Stimulated activated memory B cell treated with anti-CD40 and anti-IgM and Interleukin-4, amounts not matched to agents 10 μg/mL and 1 μg/mL and 100 μg/mL, for 72 hours (primary cell): ENCODE results near the gene MYO5A.
"Not testable (repeated sequence)": the region's sequence is repeated elsewhere in the genome, so short reads cannot be mapped to it uniquely, and the experiment has no call there.

Experiments
- ATAC-seq: fragments of 150-1000 bp; cut with Tn5 transposase; 2 replicates; pipeline ENCODE4 v1.10.0; 2021
- H3K27ac Mint-ChIP-seq: one replicate; pipeline ENCODE4 v1.8.0; 2022; ENCODE audit warnings: mild to moderate bottlenecking, mixed read lengths
- H3K27me3 Mint-ChIP-seq: one replicate; pipeline ENCODE4 v1.8.0; 2022; ENCODE audit warnings: mixed read lengths
- H3K36me3 Mint-ChIP-seq: one replicate; pipeline ENCODE4 v1.8.0; 2022; ENCODE audit warnings: mixed read lengths
- H3K4me1 Mint-ChIP-seq: one replicate; pipeline ENCODE4 v1.8.0; 2022; ENCODE audit warnings: mixed read lengths
- H3K4me3 Mint-ChIP-seq: one replicate; pipeline ENCODE4 v1.8.0; 2022; ENCODE audit warnings: mild to moderate bottlenecking, moderate library complexity, mixed read lengths
- H3K9me3 Mint-ChIP-seq: one replicate; pipeline ENCODE4 v1.8.0; 2022; ENCODE audit warnings: mixed read lengths

The MYO5A gene

GRCh38 chr15:52557274-52557641 lies 28.6 kb upstream of the MYO5A start:
- H3K36me3 Mint-ChIP-seq = peaks cover 36% of the 10 kb centered on the region
- peaks cover 69% of the 10 kb centered on the region for H3K4me1 Mint-ChIP-seq
- ATAC-seq = no peak
- no peaks in the 10 kb centered on the region for H3K9me3 Mint-ChIP-seq
- no peaks in the 10 kb centered on the region for H3K27me3 Mint-ChIP-seq
- H3K27ac Mint-ChIP-seq = peak overlapping the region; percentile 87
- no peak overlapping the region for H3K4me3 Mint-ChIP-seq

GRCh38 chr15:52556524-52557273 lies 28.0 kb upstream of the MYO5A start:
- Mint-ChIP-seq H3K36me3 (peaks cover 38% of the 10 kb centered on the region), H3K27ac (no peak overlapping the region), H3K9me3 (no peaks in the 10 kb centered on the region), H3K27me3 (no peaks in the 10 kb centered on the region), H3K4me3 (no peak overlapping the region), H3K4me1 (peaks cover 68% of the 10 kb centered on the region)
- no peak for ATAC-seq

DNA sequence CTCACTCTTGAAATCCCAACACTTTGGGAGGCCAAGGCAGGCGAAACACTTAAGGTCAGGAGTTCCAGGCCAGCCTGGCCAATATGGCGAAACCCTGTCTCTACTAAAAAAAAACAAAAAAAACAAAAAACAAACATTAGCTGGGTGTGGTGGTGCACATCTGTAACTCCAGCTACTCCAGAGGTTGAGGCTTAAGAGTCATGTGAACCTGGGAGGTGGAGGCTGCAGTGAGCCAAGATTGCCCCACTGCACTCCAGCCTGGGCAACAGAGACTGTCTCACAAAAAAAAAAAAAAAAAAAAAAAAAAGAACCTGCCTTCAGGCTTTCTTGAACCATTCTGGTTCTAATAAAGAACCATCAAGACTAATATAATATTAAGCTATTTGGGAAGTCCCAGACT lies 23.6 kb upstream of the MYO5A start:
- ATAC-seq = no peak
- Mint-ChIP-seq H3K4me3 (no peak overlapping the region), H3K27ac (no peak overlapping the region), H3K9me3 (no peaks in the 10 kb centered on the region), H3K36me3 (peaks cover 55% of the 10 kb centered on the region), H3K27me3 (no peaks in the 10 kb centered on the region), H3K4me1 (peaks cover 27% of the 10 kb centered on the region)

GRCh38 chr15:52551762-52552161 lies 23.1 kb upstream of the MYO5A start:
- no peak for ATAC-seq
- Mint-ChIP-seq H3K4me3 (no peak overlapping the region), H3K9me3 (no peaks in the 10 kb centered on the region), H3K36me3 (peaks cover 60% of the 10 kb centered on the region), H3K27ac (no peak overlapping the region), H3K27me3 (no peaks in the 10 kb centered on the region), H3K4me1 (peaks cover 24% of the 10 kb centered on the region)

DNA sequence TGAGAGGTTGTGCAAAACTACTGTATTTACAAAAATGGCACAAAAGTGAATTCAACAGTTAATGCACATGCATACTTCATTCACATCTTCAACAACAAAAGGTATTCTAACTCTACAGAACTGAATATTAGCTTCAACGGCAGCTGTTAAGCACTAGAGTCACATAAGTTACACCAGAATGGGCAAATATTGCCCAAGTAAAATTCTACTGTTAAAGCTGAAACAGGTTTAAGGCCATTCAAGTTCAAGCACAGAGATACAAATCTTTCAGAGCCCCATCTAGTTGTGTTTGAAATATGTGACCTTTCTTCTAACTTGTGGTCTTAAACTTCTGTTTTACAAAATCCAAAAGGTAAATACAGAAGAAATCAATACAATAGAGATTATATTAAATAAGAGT lies 22.5 kb upstream of the MYO5A start:
- H3K9me3 Mint-ChIP-seq, H3K27ac Mint-ChIP-seq, H3K4me3 Mint-ChIP-seq, H3K27me3 Mint-ChIP-seq, ATAC-seq: not testable (repeated sequence)
- Mint-ChIP-seq H3K36me3 (peaks cover 61% of the 10 kb centered on the region), H3K4me1 (peaks cover 18% of the 10 kb centered on the region)

DNA sequence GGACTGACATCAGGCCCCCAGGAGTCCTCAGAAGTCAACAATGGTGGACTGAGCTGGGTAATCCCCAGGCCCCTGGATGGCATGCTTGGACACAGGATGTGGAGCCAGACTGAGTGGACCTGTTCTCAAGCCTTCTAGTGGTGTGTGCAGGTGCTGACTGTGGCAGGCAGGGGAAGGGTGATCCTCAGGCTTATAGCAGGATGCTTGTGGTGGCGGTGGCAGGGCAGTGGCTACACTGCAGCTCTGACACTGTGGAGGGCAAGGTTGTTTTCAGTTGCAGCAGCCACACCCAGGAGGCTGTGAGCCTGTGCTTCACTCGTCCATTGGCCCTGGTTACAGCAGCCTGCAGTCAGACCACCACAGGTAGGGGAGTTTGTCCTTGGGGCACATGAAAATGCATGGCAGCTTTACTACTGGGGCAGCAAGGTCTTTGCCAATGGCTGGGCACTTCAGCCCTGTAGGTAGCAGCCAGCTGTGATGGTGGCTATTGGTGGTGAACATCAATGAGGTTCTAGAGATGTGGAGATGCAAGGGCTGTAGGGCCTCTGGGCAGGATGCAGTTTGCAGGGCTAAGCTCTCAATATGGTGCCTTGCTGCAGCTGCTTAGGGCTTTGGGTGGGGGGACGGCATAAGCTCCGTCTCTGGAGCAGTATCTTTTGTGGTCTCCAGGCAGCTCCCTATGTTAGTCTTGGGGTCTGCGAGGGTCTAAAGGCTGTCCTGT lies 17.5 kb upstream of the MYO5A start:
- Mint-ChIP-seq H3K4me3 (no peak overlapping the region), H3K27ac (no peak overlapping the region), H3K27me3 (no peaks in the 10 kb centered on the region), H3K36me3 (peaks cover 57% of the 10 kb centered on the region), H3K4me1 (no peaks in the 10 kb centered on the region), H3K9me3 (peaks cover 2% of the 10 kb centered on the region)
- no peak for ATAC-seq

GRCh38 chr15:52540374-52541012 lies 11.8 kb upstream of the MYO5A start:
- no peak for ATAC-seq
- Mint-ChIP-seq H3K27me3 (no peaks in the 10 kb centered on the region), H3K9me3 (peaks cover 8% of the 10 kb centered on the region), H3K36me3 (peaks cover 16% of the 10 kb centered on the region), H3K4me3 (no peak overlapping the region), H3K4me1 (no peaks in the 10 kb centered on the region), H3K27ac (no peak overlapping the region)

- Mint-ChIP-seq H3K9me3 (peaks cover 6% of the 10 kb centered on the region), H3K4me1 (no peaks in the 10 kb centered on the region), H3K27ac (no peak overlapping the region), H3K4me3 (no peak overlapping the region), H3K36me3 (peaks cover 7% of the 10 kb centered on the region), H3K27me3 (no peaks in the 10 kb centered on the region)
- ATAC-seq = no peak
These were observed 8.8 kb upstream of the MYO5A start for GRCh38 chr15:52537459-52537858.

DNA sequence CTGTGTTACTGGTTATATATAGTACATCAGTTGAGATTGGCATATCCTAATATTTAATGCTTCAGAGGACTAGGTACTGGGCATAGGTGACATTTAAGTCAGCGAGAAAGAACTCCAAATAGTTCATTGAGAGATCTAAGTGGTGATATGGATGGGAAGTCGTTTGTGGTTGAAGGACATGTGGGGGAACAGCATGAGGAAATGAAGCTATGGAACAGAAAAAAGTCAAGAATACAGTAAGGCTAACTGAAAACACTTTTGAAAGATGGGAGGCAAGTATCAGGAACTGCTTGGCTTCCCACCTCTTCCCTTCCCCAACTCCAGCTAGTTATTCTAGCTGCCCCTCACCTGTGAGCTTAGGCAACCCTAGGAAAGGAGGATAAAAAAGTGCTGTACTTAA lies 3.7 kb upstream of the MYO5A start:
- H3K4me3 Mint-ChIP-seq = no peak overlapping the region
- ATAC-seq = no peak
- H3K27ac Mint-ChIP-seq = no peak overlapping the region
- H3K4me1 Mint-ChIP-seq = peaks cover 19% of the 10 kb centered on the region
- no peaks in the 10 kb centered on the region for H3K9me3 Mint-ChIP-seq
- no peaks in the 10 kb centered on the region for H3K36me3 Mint-ChIP-seq
- H3K27me3 Mint-ChIP-seq = no peaks in the 10 kb centered on the region

- Mint-ChIP-seq H3K9me3 (no peaks in the 10 kb centered on the region), H3K4me3 (peak overlapping the region; percentile 81), H3K4me1 (peaks cover 37% of the 10 kb centered on the region), H3K27ac (peak overlapping the region; percentile 83), H3K36me3 (no peaks in the 10 kb centered on the region), H3K27me3 (no peaks in the 10 kb centered on the region)
- ATAC-seq = no peak
These were observed 1.3 kb upstream of the MYO5A start for GRCh38 chr15:52529940-52530339.

GRCh38 chr15:52529341-52529924 lies 753 bp upstream of the MYO5A start:
- Mint-ChIP-seq H3K4me3 (peak overlapping the region; percentile 81), H3K4me1 (peaks cover 39% of the 10 kb centered on the region), H3K27me3 (no peaks in the 10 kb centered on the region), H3K36me3 (no peaks in the 10 kb centered on the region), H3K9me3 (no peaks in the 10 kb centered on the region), H3K27ac (peak overlapping the region; percentile 83)
- ATAC-seq = peak; percentile 0

DNA sequence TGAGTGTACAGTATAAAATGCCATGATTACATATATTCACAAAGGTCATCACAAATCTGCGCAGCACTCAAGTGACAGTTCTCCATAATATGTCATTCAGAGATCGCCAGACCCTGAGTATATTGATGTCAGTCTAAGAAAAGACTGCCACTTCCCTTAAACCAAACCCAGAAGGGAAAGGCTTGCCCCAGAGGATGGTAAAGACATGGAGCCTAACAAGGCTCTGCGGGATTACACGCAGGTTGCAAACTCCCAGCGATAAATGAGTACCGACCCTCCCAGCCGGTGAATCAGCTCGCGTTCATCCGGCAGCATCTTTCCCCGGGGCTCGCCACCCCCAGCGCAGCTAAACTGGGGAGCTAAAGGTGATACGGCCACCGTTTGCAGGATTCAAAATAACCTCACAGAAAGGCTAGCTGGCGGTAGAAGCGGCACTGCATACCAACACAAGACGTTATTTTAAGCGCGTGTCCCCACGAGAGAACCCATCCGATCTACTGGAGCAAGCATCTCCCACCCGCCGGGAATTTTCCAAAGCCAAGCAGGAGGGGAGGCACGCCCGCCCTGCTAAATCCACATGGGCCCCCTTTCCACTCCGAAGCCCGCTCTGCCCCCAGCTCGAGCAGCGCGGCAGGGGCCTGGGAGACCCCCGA lies 643 bp downstream of the MYO5A start:
- Mint-ChIP-seq H3K4me1 (peaks cover 53% of the 10 kb centered on the region), H3K27me3 (no peaks in the 10 kb centered on the region), H3K36me3 (peaks cover 6% of the 10 kb centered on the region), H3K27ac (peak overlapping the region; percentile 83), H3K4me3 (peak overlapping the region; percentile 94), H3K9me3 (no peaks in the 10 kb centered on the region)
- peak; percentile 2 for ATAC-seq

DNA sequence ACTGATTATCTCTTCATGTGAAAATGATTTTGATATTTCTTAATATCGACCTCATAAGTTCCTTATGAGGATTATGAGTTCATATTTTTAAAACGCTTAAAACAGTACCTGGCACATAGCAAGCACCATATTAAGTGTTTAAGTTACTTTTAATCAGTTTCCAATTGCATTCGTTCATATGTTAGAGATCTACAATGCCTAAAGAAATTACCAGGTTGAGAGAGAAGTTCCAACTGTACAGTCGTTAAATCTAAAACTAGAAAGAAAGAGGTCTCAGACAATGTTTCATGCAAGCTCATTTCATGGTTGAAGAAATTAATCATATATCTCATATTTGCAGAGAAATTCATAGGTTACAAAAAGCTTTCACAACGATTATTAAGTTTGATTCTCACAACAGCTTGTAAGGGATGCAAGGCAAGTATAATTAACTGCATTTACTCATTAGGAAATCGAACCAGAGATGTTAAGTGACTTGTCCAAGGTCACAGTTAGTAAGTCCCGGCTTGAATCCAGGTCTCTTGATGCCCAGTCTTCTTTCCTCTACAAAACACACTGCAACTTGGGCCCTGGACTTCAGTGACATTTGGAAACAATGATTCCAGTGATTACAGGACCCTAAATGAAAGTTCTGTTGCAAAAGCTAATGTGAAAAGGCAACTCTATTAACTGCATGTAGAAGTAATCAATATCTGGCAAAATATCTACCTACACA lies 1.3 kb downstream of the MYO5A start:
- Mint-ChIP-seq H3K4me1 (peaks cover 58% of the 10 kb centered on the region), H3K27me3 (no peaks in the 10 kb centered on the region), H3K36me3 (peaks cover 6% of the 10 kb centered on the region), H3K27ac (peak overlapping the region; percentile 83), H3K4me3 (peak overlapping the region; percentile 94), H3K9me3 (no peaks in the 10 kb centered on the region)
- no peak for ATAC-seq

DNA sequence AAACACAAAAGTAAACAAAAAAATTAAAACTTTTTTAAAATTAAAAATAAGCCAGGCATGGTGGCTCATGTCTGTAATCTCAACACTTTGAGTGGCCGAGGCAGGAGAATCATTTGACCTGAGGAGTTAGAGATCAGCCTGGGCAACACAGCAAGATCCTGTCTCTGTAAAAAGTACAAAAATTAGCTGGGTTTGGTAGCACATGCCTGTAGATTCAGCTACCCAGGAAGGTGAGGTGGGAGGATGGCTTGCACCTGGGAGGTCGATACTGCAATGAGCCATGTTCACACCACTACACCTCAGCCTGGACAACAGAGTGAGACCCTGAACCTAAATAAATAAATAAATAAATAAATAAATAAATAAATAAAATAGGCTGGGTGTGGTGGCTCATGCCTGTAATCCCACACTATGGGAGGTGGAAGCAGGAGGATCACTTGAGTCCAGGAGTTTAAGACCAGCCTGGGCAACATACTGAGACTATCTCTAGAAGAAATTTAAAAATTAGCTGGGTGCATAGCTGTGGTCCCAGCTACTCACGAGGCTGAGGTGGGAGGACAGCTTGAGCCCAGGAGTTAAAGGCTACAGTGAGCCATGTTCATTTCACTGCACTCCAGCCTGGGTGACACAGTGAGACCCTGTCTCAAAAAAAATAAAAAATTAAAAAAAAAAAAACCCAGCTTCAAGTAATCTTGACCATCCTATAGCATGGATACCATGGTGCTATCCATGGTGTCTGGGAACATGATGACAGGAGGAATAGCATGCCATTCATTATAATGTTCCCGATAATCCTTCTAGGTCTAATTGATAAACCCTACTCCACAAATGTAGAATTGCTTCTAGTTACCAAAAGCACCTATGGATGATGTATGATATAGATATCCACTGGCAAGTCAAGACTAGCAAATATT lies 4.2 kb downstream of the MYO5A start:
- peaks cover 71% of the 10 kb centered on the region for H3K4me1 Mint-ChIP-seq
- no peak for ATAC-seq
- no peak overlapping the region for H3K4me3 Mint-ChIP-seq
- peak overlapping the region; percentile 37 for H3K27ac Mint-ChIP-seq
- no peaks in the 10 kb centered on the region for H3K27me3 Mint-ChIP-seq
- peaks cover 11% of the 10 kb centered on the region for H3K36me3 Mint-ChIP-seq
- no peaks in the 10 kb centered on the region for H3K9me3 Mint-ChIP-seq
